Stimulated activated CD8-positive, alpha-beta memory T cell treated with anti-CD3 and anti-CD28 coated beads, Interleukin-7, amount 100 ng/mL, for 4 hours (primary cell): ENCODE results near the gene TTLL7.

Experiments
- DNase-seq, 2 donors: peaks; one replicate each; pipeline ENCODE4 v3.0.0-alpha.2; 2020; ENCODE audit warnings: low read depth in 2 of 2

TTLL7 gene

GRCh38 chr1:83816836-83817235 is 182.1 kb downstream of the TTLL7 start:
- no peak for DNase-seq

- no peak for DNase-seq
Measured at GRCh38 chr1:83815330-83815729, 183.6 kb downstream of the TTLL7 start.
